SK-N-MC (cell line): ENCODE results near the gene DISP2.

Experiments used
- DNase-seq: peaks from one replicate; pipeline ENCODE4 v3.0.0-alpha.2; 2011; ENCODE audit warnings: low read depth, low spot score
- H3K27ac ChIP-seq: fragments of 200-600 bp; sonication (generic); 2 replicates; pipeline ENCODE4 v1.5.1; 2016; ENCODE audit warnings: mixed run types
- H3K36me3 ChIP-seq: fragments of 200-600 bp; sonication (generic); 2 replicates; pipeline ENCODE4 v1.6.1; 2017; ENCODE audit warnings: antibody characterized with exemption, low read length, mixed read lengths; ENCODE audit not compliant: insufficient read depth
- H3K4me3 ChIP-seq: fragments of 200-600 bp; sonication (generic); 2 replicates; pipeline ENCODE4 v1.5.1; 2016
- H3K9ac ChIP-seq: fragments of 200-600 bp; sonication (generic); 2 replicates; pipeline ENCODE4 v1.8.0; 2017; ENCODE audit warnings: mixed run types, mixed read lengths; ENCODE audit not compliant: insufficient read length
- H3K9me3 ChIP-seq: fragments of 200-600 bp; sonication (generic); 2 replicates; pipeline ENCODE4 v1.6.1; 2017; ENCODE audit warnings: low read depth, mild to moderate bottlenecking, antibody characterized with exemption, low read length, moderate library complexity, mixed read lengths
- EZH2 ChIP-seq: fragments of 200-600 bp; sonication (generic); IDR thresholded peaks from one replicate; pipeline ENCODE4 v1.6.1; 2017; ENCODE audit warnings: antibody characterized with exemption
- FOXP2 ChIP-seq: optimal IDR thresholded peaks from 2 replicates; pipeline ENCODE3; 2011; ENCODE audit warnings: mild to moderate bottlenecking, moderate library complexity; ENCODE audit not compliant: insufficient read depth; ENCODE audit errors: extremely low read length, control extremely low read depth
- POLR2AphosphoS5 ChIP-seq: IDR thresholded peaks from 2 replicates; pipeline ENCODE4 v1.6.1; 2012; ENCODE audit warnings: mild to moderate bottlenecking, low read depth, low read length, borderline replicate concordance

DISP2 gene

DNA sequence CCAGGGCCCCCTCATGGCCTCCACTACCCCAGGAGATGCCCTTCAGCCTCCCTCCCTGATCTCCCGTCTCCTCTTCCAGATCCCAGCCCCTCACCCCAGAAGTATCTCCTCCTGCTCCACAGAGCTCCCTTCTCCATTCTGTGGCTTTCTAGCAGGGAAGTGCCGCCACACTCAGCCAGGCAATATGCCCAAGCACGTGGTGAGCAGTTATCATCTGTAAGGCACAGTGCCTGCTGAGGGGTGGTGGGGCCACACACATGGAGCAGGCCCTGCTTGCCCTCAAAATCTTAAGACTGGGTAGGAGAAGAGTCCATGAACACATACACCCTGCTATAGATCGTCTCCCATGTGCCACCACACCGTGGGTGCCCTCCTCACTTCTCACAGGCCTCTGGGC, 9.5 kb upstream of the DISP2 start:
- no peak for TF ChIP-seq POLR2AphosphoS5
- TF ChIP-seq EZH2: no peak
- H3K27ac ChIP-seq: no peak overlapping the region
- H3K9ac ChIP-seq: no peak overlapping the region

DNA sequence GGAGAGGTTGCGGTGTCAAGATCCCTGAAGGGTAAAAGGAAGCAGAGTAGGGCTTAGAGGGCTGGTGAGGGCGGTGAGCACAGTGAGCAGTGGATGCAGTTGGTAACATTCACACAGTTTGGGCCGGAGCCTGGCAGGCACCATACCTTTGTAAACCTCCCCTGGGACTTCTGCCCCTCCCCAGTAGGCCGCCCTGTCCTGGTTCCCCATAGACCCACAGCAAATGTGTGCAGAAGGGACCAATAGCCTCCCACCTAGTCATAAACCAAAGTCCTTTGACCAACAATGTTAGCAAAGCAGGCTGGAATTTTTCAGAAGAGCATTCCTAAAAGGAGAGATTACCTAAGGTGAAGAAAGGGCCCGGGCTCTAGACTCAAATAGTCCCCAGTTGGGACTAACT, 8.9 kb upstream of the DISP2 start:
- H3K9ac ChIP-seq: no peak overlapping the region
- H3K36me3 ChIP-seq: no peaks in the 10 kb centered on the region
- H3K4me3 ChIP-seq: no peak overlapping the region
- H3K27ac ChIP-seq: no peak overlapping the region
- TF ChIP-seq FOXP2: no peak
- TF ChIP-seq POLR2AphosphoS5: no peak
- TF ChIP-seq EZH2: no peak
- no peak for DNase-seq
- no peaks in the 10 kb centered on the region for H3K9me3 ChIP-seq

More for the DNA sequence above, 9.5 kb upstream of the DISP2 start:
- Histone ChIP-seq H3K9me3 (no peaks in the 10 kb centered on the region), H3K4me3 (no peak overlapping the region), H3K36me3 (no peaks in the 10 kb centered on the region)
- no peak for DNase-seq

GRCh38 chr15:40352281-40352901, 5.6 kb upstream of the DISP2 start:
- no peak overlapping the region for H3K27ac ChIP-seq
- no peaks in the 10 kb centered on the region for H3K36me3 ChIP-seq
- no peak for DNase-seq
- no peak overlapping the region for H3K9ac ChIP-seq
- H3K9me3 ChIP-seq: no peaks in the 10 kb centered on the region
- no peak for TF ChIP-seq POLR2AphosphoS5
- TF ChIP-seq EZH2: no peak
- no peak for TF ChIP-seq FOXP2
- no peak overlapping the region for H3K4me3 ChIP-seq

- H3K9me3 ChIP-seq: no peaks in the 10 kb centered on the region
- H3K9ac ChIP-seq: no peak overlapping the region
- H3K36me3 ChIP-seq: no peaks in the 10 kb centered on the region
- TF ChIP-seq EZH2: no peak
- no peak for TF ChIP-seq POLR2AphosphoS5
- no peak for TF ChIP-seq FOXP2
- H3K4me3 ChIP-seq: no peak overlapping the region
- DNase-seq: no peak
- no peak overlapping the region for H3K27ac ChIP-seq
Observed at GRCh38 chr15:40353697-40354096, 4.3 kb upstream of the DISP2 start.

DNA sequence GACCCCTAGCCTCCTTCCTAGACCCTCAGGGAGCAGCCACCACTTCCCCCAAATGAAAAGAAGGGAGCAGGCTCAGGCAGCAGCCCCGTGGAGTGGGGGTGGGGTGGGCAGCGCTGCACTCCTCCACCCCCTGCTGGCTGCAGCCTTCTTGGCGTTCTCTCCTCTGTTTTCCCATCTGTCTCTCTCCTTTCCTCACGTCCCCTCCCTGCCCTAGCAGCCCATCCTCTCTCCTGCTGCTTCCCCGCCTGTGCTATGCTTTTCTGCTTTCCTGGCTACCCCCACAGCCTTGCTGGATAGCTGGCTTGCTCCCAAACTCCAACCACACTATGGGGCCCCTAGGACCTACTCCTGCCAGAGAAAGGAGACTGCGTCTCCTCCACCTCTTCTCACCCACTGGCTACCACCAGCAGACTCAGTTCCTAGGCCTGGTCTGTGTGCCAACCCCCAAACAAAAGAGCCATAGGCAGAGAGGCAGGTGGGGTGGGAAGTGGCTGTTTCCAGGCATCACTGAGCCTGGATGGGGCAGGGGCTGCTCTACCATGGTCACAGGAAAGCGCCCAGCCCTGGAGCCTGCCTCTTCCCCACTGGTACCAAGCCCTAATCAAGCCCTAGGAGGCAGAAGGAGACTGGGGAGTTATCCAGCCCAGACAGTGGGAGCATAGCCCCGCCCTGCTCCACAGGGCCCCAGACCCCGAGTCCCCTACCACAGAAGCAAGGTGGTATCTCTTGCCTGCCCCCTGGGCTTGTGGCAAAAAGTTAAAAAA, 3.4 kb upstream of the DISP2 start:
- Histone ChIP-seq H3K9ac (no peak overlapping the region), H3K9me3 (no peaks in the 10 kb centered on the region), H3K36me3 (no peaks in the 10 kb centered on the region), H3K27ac (peak overlapping the region; percentile 10; the same call in 1 of the 2 replicates), H3K4me3 (peak overlapping the region; percentile 54; the same call in 1 of the 2 replicates)
- no peak for DNase-seq
- TF ChIP-seq EZH2 (no peak), FOXP2 (peak; percentile 10), POLR2AphosphoS5 (no peak)

- Histone ChIP-seq H3K9ac (no peak overlapping the region), H3K36me3 (no peaks in the 10 kb centered on the region), H3K9me3 (no peaks in the 10 kb centered on the region), H3K4me3 (no peak overlapping the region), H3K27ac (no peak overlapping the region)
- TF ChIP-seq EZH2 (no peak), POLR2AphosphoS5 (no peak), FOXP2 (no peak)
- no peak for DNase-seq
Observed at GRCh38 chr15:40355976-40356585, 1.9 kb upstream of the DISP2 start.

GRCh38 chr15:40357246-40357645, 773 bp upstream of the DISP2 start:
- Histone ChIP-seq H3K9me3 (no peaks in the 10 kb centered on the region), H3K9ac (no peak overlapping the region), H3K27ac (no peak overlapping the region), H3K36me3 (no peaks in the 10 kb centered on the region), H3K4me3 (peak overlapping the region; percentile 85)
- DNase-seq: no peak
- TF ChIP-seq FOXP2: no peak
- no peak for TF ChIP-seq EZH2
- TF ChIP-seq POLR2AphosphoS5: no peak

- peak overlapping the region; percentile 85 for H3K4me3 ChIP-seq
- DNase-seq: no peak
- no peak overlapping the region for H3K27ac ChIP-seq
- no peaks in the 10 kb centered on the region for H3K36me3 ChIP-seq
- H3K9me3 ChIP-seq: no peaks in the 10 kb centered on the region
- TF ChIP-seq FOXP2 (no peak), POLR2AphosphoS5 (no peak), EZH2 (no peak)
- no peak overlapping the region for H3K9ac ChIP-seq
Observed at GRCh38 chr15:40358471-40359353, 693 bp downstream of the DISP2 start.
